ENCODE measurements around the gene FAM222B.

FAM222B gene

DNA sequence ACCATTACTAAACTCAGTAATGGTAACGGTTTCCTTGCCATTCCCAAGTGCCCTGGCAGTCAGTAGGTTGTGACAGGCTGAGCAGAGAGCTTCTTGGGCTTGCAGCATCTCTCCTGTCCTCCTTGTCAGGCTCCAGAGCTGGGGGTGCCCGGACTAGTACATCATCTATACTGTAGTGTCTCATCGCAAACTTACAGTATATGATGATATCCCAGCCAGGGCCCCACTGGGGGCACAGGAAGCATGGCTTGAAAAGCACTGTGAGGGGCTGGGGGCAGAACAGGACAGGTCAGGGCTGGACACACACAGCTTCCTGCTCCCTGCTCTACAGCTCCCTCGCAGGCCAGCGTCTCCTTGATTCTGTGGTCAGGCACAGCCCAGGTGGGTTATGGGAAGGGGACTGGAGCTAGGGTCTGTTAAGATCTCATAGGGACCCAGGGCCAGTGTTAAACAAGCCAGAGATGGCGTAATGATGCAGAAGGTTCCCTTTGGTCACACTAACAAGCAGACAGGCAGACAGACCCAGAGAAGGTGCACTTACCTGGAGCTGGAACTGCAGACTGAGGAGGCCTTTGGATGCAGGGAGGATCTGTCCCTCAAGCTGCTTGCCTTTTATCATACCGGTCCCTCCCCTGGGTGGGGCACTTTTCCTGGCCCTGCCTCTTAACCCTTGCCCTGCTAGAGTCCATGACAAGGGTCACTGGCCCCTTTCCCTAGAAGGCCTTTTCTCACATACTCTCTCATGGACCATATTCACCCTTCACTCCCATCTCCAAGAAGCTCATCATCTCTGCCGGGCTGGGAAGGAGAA is 19.0 kb upstream of the FAM222B start:
- POLR2A ChIA-PET: interaction anchor here (0.5 to 2.0 kb wide), 7 partner anchors 10 to 136 kb away, joined by 3 to 11 read pairs (median 4); partner anchors contain the start of gene FAM222B
- no peaks in the 10 kb centered on the region for H3K4me1 ChIP-seq (ENCODE audit: control insufficient read depth, insufficient read depth, low read length)
- H3K4me3 ChIP-seq (ENCODE audit: low read depth, low read length): no peak overlapping the region
- no peaks in the 10 kb centered on the region for H3K9me3 ChIP-seq (ENCODE audit: control insufficient read depth, insufficient read depth, low read depth, low read length)
- TF ChIP-seq ZNF654 (tag by site-specific recombination; IDR thresholded peaks at IDR 0.05; ENCODE audit: low read depth): no peak
- TF ChIP-seq ZNF266 (tag by site-specific recombination; IDR thresholded peaks at IDR 0.05; ENCODE audit: low read depth): no peak
- TF ChIP-seq, protein P1, sequence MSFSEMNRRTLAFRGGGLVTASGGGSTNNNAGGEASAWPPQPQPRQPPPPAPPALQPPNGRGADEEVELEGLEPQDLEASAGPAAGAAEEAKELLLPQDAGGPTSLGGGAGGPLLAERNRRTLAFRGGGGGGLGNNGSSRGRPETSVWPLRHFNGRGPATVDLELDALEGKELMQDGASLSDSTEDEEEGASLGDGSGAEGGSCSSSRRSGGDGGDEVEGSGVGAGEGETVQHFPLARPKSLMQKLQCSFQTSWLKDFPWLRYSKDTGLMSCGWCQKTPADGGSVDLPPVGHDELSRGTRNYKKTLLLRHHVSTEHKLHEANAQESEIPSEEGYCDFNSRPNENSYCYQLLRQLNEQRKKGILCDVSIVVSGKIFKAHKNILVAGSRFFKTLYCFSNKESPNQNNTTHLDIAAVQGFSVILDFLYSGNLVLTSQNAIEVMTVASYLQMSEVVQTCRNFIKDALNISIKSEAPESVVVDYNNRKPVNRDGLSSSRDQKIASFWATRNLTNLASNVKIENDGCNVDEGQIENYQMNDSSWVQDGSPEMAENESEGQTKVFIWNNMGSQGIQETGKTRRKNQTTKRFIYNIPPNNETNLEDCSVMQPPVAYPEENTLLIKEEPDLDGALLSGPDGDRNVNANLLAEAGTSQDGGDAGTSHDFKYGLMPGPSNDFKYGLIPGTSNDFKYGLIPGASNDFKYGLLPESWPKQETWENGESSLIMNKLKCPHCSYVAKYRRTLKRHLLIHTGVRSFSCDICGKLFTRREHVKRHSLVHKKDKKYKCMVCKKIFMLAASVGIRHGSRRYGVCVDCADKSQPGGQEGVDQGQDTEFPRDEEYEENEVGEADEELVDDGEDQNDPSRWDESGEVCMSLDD (tag by site-specific recombination; IDR thresholded peaks at IDR 0.05): no peak
- no peak for TF ChIP-seq ZNF341 (tag by site-specific recombination; IDR thresholded peaks at IDR 0.05; ENCODE audit: low read depth)
- no peak for TF ChIP-seq ZNF473 (tag by site-specific recombination; IDR thresholded peaks at IDR 0.05)
- TF ChIP-seq ZNF324 (tag by site-specific recombination; IDR thresholded peaks at IDR 0.05): no peak
- no peak for TF ChIP-seq GLI4 (tag by site-specific recombination; IDR thresholded peaks at IDR 0.05)
- TF ChIP-seq ZNF202 (tag by site-specific recombination; IDR thresholded peaks at IDR 0.05; ENCODE audit: borderline replicate concordance): no peak
- peaks cover 21 to 43% of the 10 kb centered on the region in 2 experiments for H3K36me3 ChIP-seq (ENCODE audit: control insufficient read depth in 2 of 2, insufficient read depth in 1 of 2, low read length in 2 of 2)
- CTCF ChIA-PET: interaction anchor here (0.7 to 2.1 kb wide), 9 partner anchors 10 to 255 kb away, joined by 3 to 12 read pairs (median 4); no protein-coding TSS in a partner anchor
- H3K27ac ChIP-seq (ENCODE audit: extremely low read depth, low read depth, low read length): no peak overlapping the region

DNA sequence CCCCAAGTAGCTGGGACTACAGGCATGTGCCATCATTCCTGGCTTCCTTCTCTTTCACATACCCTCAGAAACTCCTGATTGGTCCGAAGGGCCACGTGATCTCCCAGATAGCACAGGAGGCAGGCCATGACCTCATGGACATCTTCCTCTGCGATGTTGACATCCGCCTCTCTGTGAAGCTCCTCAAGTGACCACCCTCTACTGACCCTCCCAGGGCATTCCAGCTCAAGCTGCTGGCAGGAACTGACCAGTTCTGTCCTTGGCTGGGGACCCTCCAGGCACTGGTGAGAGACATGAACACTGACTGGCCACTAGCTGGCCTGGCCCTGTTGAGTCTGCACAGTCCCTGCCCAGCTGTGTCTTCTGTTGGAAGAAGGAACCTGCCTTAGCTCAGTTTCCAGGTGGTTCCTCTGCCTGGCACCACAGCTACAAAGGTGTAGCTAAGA is 17.8 kb upstream of the FAM222B start:
- H3K36me3 ChIP-seq (ENCODE audit: control insufficient read depth in 2 of 2, insufficient read depth in 1 of 2, low read length in 2 of 2): peaks cover 21 to 49% of the 10 kb centered on the region in 2 experiments
- POLR2A ChIA-PET: interaction anchor here (0.8 to 1.8 kb wide), 2 partner anchors 18 to 37 kb away, joined by 3 to 11 read pairs; partner anchors contain the start of genes FAM222B and FLOT2

DNA sequence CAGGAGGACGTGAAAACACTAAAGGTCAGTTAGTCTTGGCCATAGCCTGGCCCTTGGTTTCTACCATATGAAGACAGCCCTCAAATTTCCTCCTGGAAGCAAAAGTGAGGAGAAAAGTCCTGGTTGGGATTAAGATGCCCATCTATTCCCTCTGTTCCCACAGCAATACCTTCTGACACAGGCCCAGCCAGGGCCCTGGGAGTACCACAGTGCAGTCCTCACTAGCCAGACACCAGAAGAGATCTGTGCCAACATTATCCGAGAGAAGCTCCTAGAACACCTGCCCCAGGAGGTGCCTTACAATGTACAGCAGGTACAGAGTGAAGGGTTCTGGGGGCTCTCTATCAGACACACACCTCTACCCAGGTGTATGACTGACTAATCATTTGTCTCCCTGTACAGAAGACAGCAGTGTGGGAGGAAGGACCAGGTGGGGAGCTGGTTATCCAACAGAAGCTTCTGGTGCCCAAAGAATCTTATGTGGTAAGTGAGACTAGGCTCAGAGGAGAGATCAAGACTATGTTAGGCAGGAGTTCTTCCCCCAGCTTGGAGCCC is 16.3 kb upstream of the FAM222B start:
- H3K36me3 ChIP-seq (ENCODE audit: control insufficient read depth in 2 of 2, insufficient read depth in 1 of 2, low read length in 2 of 2): peaks cover 21 to 49% of the 10 kb centered on the region in 2 experiments
- H3K27ac ChIP-seq (ENCODE audit: extremely low read depth, low read depth, low read length): no peak overlapping the region
- TF ChIP-seq ZNF585B (tag by site-specific recombination; IDR thresholded peaks at IDR 0.05) (no peak), ZNF660 (tag by site-specific recombination; IDR thresholded peaks at IDR 0.05) (no peak), ZNF121 (tag by site-specific recombination; IDR thresholded peaks at IDR 0.05) (no peak), ZNF174 (tag by site-specific recombination; IDR thresholded peaks at IDR 0.05) (no peak), ZNF132 (tag by site-specific recombination; IDR thresholded peaks at IDR 0.05; ENCODE audit: borderline replicate concordance) (no peak)
- TF ChIP-seq, protein P2, sequence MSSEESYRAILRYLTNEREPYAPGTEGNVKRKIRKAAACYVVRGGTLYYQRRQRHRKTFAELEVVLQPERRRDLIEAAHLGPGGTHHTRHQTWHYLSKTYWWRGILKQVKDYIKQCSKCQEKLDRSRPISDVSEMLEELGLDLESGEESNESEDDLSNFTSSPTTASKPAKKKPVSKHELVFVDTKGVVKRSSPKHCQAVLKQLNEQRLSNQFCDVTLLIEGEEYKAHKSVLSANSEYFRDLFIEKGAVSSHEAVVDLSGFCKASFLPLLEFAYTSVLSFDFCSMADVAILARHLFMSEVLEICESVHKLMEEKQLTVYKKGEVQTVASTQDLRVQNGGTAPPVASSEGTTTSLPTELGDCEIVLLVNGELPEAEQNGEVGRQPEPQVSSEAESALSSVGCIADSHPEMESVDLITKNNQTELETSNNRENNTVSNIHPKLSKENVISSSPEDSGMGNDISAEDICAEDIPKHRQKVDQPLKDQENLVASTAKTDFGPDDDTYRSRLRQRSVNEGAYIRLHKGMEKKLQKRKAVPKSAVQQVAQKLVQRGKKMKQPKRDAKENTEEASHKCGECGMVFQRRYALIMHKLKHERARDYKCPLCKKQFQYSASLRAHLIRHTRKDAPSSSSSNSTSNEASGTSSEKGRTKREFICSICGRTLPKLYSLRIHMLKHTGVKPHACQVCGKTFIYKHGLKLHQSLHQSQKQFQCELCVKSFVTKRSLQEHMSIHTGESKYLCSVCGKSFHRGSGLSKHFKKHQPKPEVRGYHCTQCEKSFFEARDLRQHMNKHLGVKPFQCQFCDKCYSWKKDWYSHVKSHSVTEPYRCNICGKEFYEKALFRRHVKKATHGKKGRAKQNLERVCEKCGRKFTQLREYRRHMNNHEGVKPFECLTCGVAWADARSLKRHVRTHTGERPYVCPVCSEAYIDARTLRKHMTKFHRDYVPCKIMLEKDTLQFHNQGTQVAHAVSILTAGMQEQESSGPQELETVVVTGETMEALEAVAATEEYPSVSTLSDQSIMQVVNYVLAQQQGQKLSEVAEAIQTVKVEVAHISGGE (tag by site-specific recombination; conservative IDR thresholded peaks at IDR 0.05; ENCODE audit: low read depth): no peak
- TF ChIP-seq, protein P3, sequence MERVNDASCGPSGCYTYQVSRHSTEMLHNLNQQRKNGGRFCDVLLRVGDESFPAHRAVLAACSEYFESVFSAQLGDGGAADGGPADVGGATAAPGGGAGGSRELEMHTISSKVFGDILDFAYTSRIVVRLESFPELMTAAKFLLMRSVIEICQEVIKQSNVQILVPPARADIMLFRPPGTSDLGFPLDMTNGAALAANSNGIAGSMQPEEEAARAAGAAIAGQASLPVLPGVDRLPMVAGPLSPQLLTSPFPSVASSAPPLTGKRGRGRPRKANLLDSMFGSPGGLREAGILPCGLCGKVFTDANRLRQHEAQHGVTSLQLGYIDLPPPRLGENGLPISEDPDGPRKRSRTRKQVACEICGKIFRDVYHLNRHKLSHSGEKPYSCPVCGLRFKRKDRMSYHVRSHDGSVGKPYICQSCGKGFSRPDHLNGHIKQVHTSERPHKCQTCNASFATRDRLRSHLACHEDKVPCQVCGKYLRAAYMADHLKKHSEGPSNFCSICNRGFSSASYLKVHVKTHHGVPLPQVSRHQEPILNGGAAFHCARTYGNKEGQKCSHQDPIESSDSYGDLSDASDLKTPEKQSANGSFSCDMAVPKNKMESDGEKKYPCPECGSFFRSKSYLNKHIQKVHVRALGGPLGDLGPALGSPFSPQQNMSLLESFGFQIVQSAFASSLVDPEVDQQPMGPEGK (tag by site-specific recombination; IDR thresholded peaks at IDR 0.05): no peak
- TF ChIP-seq, protein P4, sequence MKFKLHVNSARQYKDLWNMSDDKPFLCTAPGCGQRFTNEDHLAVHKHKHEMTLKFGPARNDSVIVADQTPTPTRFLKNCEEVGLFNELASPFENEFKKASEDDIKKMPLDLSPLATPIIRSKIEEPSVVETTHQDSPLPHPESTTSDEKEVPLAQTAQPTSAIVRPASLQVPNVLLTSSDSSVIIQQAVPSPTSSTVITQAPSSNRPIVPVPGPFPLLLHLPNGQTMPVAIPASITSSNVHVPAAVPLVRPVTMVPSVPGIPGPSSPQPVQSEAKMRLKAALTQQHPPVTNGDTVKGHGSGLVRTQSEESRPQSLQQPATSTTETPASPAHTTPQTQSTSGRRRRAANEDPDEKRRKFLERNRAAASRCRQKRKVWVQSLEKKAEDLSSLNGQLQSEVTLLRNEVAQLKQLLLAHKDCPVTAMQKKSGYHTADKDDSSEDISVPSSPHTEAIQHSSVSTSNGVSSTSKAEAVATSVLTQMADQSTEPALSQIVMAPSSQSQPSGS (tag by site-specific recombination; IDR thresholded peaks at IDR 0.05; ENCODE audit: low read depth): no peak
- POLR2A ChIA-PET: interaction anchor here (0.5 to 1.5 kb wide), 4 partner anchors 85 to 282 kb away, joined by 3 to 5 read pairs (median 4); partner anchors contain the start of gene RPL23A
- CTCF ChIA-PET: interaction anchor here (0.6 to 1.5 kb wide), 6 partner anchors 10 to 132 kb away, joined by 3 to 8 read pairs (median 4); partner anchors contain the start of genes DHRS13 and TLCD1
- H3K9me3 ChIP-seq (ENCODE audit: control insufficient read depth, insufficient read depth, low read depth, low read length): no peaks in the 10 kb centered on the region
- H3K4me1 ChIP-seq (ENCODE audit: control insufficient read depth, insufficient read depth, low read length): peaks cover 4% of the 10 kb centered on the region; the same call in 1 of the 2 replicates
- no peak overlapping the region for H3K4me3 ChIP-seq (ENCODE audit: low read depth, low read length)

More for the DNA sequence above, 17.8 kb upstream of the FAM222B start:
- CTCF ChIA-PET: interaction anchor here (1.0 to 1.3 kb wide), 2 partner anchors 11 to 18 kb away, joined by 3 to 7 read pairs; no protein-coding TSS in a partner anchor
- no peak for TF ChIP-seq ZNF426 (tag by site-specific recombination; IDR thresholded peaks at IDR 0.05)
- no peak for TF ChIP-seq ZIC2 (tag by site-specific recombination; IDR thresholded peaks at IDR 0.05)
- TF ChIP-seq ZNF560 (tag by site-specific recombination; IDR thresholded peaks at IDR 0.05; ENCODE audit: borderline replicate concordance): no peak
- no peak for TF ChIP-seq ZNF16 (tag by site-specific recombination; IDR thresholded peaks at IDR 0.05; ENCODE audit: low read depth)
- no peak for TF ChIP-seq ZFP3 (tag by site-specific recombination; IDR thresholded peaks at IDR 0.05; ENCODE audit: low read depth)
- no peak for TF ChIP-seq ZNF843 (tag by site-specific recombination; IDR thresholded peaks at IDR 0.05)
- Histone ChIP-seq H3K4me1 (ENCODE audit: control insufficient read depth, insufficient read depth, low read length) (peaks cover 4% of the 10 kb centered on the region; the same call in 1 of the 2 replicates), H3K4me3 (ENCODE audit: low read depth, low read length) (no peak overlapping the region), H3K27ac (ENCODE audit: extremely low read depth, low read depth, low read length) (no peak overlapping the region), H3K9me3 (ENCODE audit: control insufficient read depth, insufficient read depth, low read depth, low read length) (no peaks in the 10 kb centered on the region)

Measured in HEK293 (cell line).